ENCODE results near the gene NODAL.

Gene NODAL

GRCh38 chr10:70465278-70465677 lies 23.8 kb upstream of the NODAL start:
- no peak for DNase-seq (ENCODE audit: low read depth in 2 of 2, low spot score in 1 of 2)

- no peak for DNase-seq (ENCODE audit: low read depth in 2 of 2, low spot score in 1 of 2)
These were observed 21.0 kb upstream of the NODAL start for GRCh38 chr10:70462349-70462984.

GRCh38 chr10:70461397-70462348 lies 20.2 kb upstream of the NODAL start:
- peak in 1 of 2 donors; percentile 13 for DNase-seq (ENCODE audit: low read depth in 2 of 2, low spot score in 1 of 2)

GRCh38 chr10:70459774-70460490 lies 18.5 kb upstream of the NODAL start:
- DNase-seq (ENCODE audit: low read depth in 2 of 2, low spot score in 1 of 2) = no peak

GRCh38 chr10:70459061-70459773 lies 17.7 kb upstream of the NODAL start:
- no peak for DNase-seq (ENCODE audit: low read depth in 2 of 2, low spot score in 1 of 2)

- no peak for DNase-seq (ENCODE audit: low read depth in 2 of 2, low spot score in 1 of 2)
These were observed 17.0 kb upstream of the NODAL start for GRCh38 chr10:70458329-70459060.

GRCh38 chr10:70457759-70458305 lies 16.4 kb upstream of the NODAL start:
- DNase-seq (ENCODE audit: low read depth in 2 of 2, low spot score in 1 of 2) = no peak

- no peak for DNase-seq (ENCODE audit: low read depth in 2 of 2, low spot score in 1 of 2)
These were observed 14.7 kb upstream of the NODAL start for GRCh38 chr10:70456164-70456563.

GRCh38 chr10:70455213-70455630 lies 13.7 kb upstream of the NODAL start:
- DNase-seq (ENCODE audit: low read depth in 2 of 2, low spot score in 1 of 2) = no peak

GRCh38 chr10:70448236-70448635 lies 6.8 kb upstream of the NODAL start:
- DNase-seq (ENCODE audit: low read depth in 2 of 2, low spot score in 1 of 2) = no peak

GRCh38 chr10:70445718-70446657 lies 4.5 kb upstream of the NODAL start:
- DNase-seq (ENCODE audit: low read depth in 2 of 2, low spot score in 1 of 2) = no peak

GRCh38 chr10:70444744-70445143 lies 3.3 kb upstream of the NODAL start:
- no peak for DNase-seq (ENCODE audit: low read depth in 2 of 2, low spot score in 1 of 2)

GRCh38 chr10:70442332-70442988 lies 979 bp upstream of the NODAL start:
- DNase-seq (ENCODE audit: low read depth in 2 of 2, low spot score in 1 of 2) = no peak

- no peak for DNase-seq (ENCODE audit: low read depth in 2 of 2, low spot score in 1 of 2)
These were observed 421 bp upstream of the NODAL start for GRCh38 chr10:70441895-70442309.

GRCh38 chr10:70440296-70441160 lies 953 bp downstream of the NODAL start:
- no peak for DNase-seq (ENCODE audit: low read depth in 2 of 2, low spot score in 1 of 2)

GRCh38 chr10:70437721-70438120 lies 3.8 kb downstream of the NODAL start:
- DNase-seq (ENCODE audit: low read depth in 2 of 2, low spot score in 1 of 2) = no peak

- DNase-seq (ENCODE audit: low read depth in 2 of 2, low spot score in 1 of 2) = no peak
These were observed 6.0 kb downstream of the NODAL start for GRCh38 chr10:70435241-70436085.
